K562 (cell line): ENCODE measurements around the gene DESI2. TPM values are rescaled to one million over a fixed set of nuclear protein-coding genes. Genes with fewer than 3 reads are reported as not detected.

Source experiments
- ATAC-seq: fragments of 200-7000 bp; cut with Tn5 transposase; 3 replicates; pipeline ENCODE4 v1.9.1; 2020; ENCODE audit warnings: moderate library complexity
- BruUV-seq: library from RNA; stranded (reverse); fragments of 400-500 nt; replicated peaks from 2 replicates; lab custom pipeline; 2021; lab: Mats Ljungman, UMichigan
- CTCF ChIA-PET: fragments of 300-600 bp; formaldehyde crosslinking; extraction: SDS; loops from one replicate; lab custom pipeline; 2021; ENCODE audit warnings: low intra/inter-chr PET ratio; lab: Yijun Ruan, JAX
- POLR2A ChIA-PET: fragments of 300-600, 350-650 bp; sonication (Branson Sonifier 250); formaldehyde crosslinking; extraction: SDS; loops from one replicate; lab custom pipeline; 2021; ENCODE audit warnings: antibody characterized with exemption, inconsistent platforms; lab: Yijun Ruan, JAX
- DNase-seq, 4 experiments: peaks; one replicate each; pipeline versions ENCODE4 v3.0.0 to v3.0.0-alpha.2; 2011 to 2018; ENCODE audit warnings: low spot score in 3 of 4, mixed read lengths in 3 of 4; ENCODE audit errors: extremely low read depth in 1 of 4
- FAIRE-seq: peaks from 2 replicates; lab custom pipeline; 2011; peaks lifted over from hg19 to GRCh38; lab: Jason Lieb, UNC
- H2AFZ ChIP-seq: 2 replicates; pipeline ENCODE4 v1.6.0; 2011; ENCODE audit warnings: low read depth, low read length, control low read depth, inconsistent platforms
- H3K27ac ChIP-seq: fragments of 200-600 bp; 3 replicates; pipeline ENCODE4 v1.8.0; 2011; ENCODE audit warnings: low read depth, mild to moderate bottlenecking, control low read depth, inconsistent platforms, low read length, moderate library complexity, mixed read lengths; ENCODE audit errors: extremely low read depth
- H3K27me3 ChIP-seq, 2 experiments: fragments of 300-600 bp in 1 of 2; 2 replicates in 1 of 2; 3 replicates in 1 of 2; pipeline versions ENCODE4 v1.6.0 to v1.8.0; 2011; ENCODE audit warnings: inconsistent platforms in 2 of 2, low read length in 2 of 2, mild to moderate bottlenecking in 1 of 2, mixed read lengths in 1 of 2, moderate library complexity in 1 of 2; ENCODE audit not compliant: control insufficient read depth in 2 of 2, insufficient read depth in 2 of 2
- H3K36me3 ChIP-seq: fragments of 300-600 bp; 3 replicates; pipeline ENCODE4 v1.8.0; 2011; ENCODE audit warnings: mild to moderate bottlenecking, low read length, inconsistent platforms; ENCODE audit not compliant: control insufficient read depth, insufficient read depth
- H3K4me1 ChIP-seq, 2 experiments: fragments of 200-600 bp in 1 of 2; replicated peaks in 1 of 2; 2 replicates in 1 of 2; 3 replicates in 1 of 2; pipeline versions ENCODE4 v1.5.1 to v1.8.0; 2011; ENCODE audit warnings: inconsistent platforms in 2 of 2, low read length in 2 of 2, mild to moderate bottlenecking in 1 of 2, mixed read lengths in 1 of 2, moderate library complexity in 1 of 2; ENCODE audit not compliant: control insufficient read depth in 2 of 2, insufficient read depth in 2 of 2
- H3K4me2 ChIP-seq: 2 replicates; pipeline ENCODE4 v1.6.1; 2011; ENCODE audit warnings: low read length, control low read depth, inconsistent platforms, mixed read lengths; ENCODE audit not compliant: insufficient read depth
- H3K4me3 ChIP-seq: fragments of 200-600 bp; sonication (generic), shearing (Covaris generic); 2 replicates; pipeline ENCODE4 v1.5.1; 2016; ENCODE audit warnings: control low read depth, inconsistent platforms
- H3K79me2 ChIP-seq: fragments of 200-600 bp; 3 replicates; pipeline ENCODE4 v1.8.0; 2011; ENCODE audit warnings: low read length, inconsistent platforms; ENCODE audit not compliant: control insufficient read depth, insufficient read depth
- H3K9ac ChIP-seq, 2 experiments: 2 replicates each; pipeline versions ENCODE4 v1.6.0 to v1.6.1; 2011; ENCODE audit warnings: low read depth in 2 of 2, low read length in 2 of 2, control low read depth in 1 of 2, inconsistent platforms in 1 of 2, mild to moderate bottlenecking in 1 of 2, mixed read lengths in 1 of 2; ENCODE audit not compliant: insufficient read depth in 1 of 2
- H3K9me1 ChIP-seq: one replicate; pipeline ENCODE4 v1.6.0; 2011; ENCODE audit warnings: inconsistent platforms, mild to moderate bottlenecking, low read length, moderate library complexity; ENCODE audit not compliant: control insufficient read depth, insufficient read depth
- H3K9me3 ChIP-seq: replicated peaks from 2 replicates; pipeline ENCODE4 v1.5.1; 2011; ENCODE audit warnings: low read depth, low read length, inconsistent platforms; ENCODE audit not compliant: control insufficient read depth, insufficient read depth
- H4K20me1 ChIP-seq: replicated peaks from 2 replicates; pipeline ENCODE4 v1.6.1; 2011; ENCODE audit warnings: low read length, inconsistent platforms, mixed read lengths; ENCODE audit not compliant: control insufficient read depth, insufficient read depth
- ARID2 ChIP-seq: fragments of 450-650 bp; IDR thresholded peaks from 2 replicates; pipeline ENCODE4 v1.6.1; 2017; ENCODE audit warnings: antibody characterized with exemption, mild to moderate bottlenecking
- BACH1 ChIP-seq: fragments of 200-800 bp; sonication (Bioruptor generic); IDR thresholded peaks from 2 replicates; pipeline ENCODE4 v1.6.1; 2016; ENCODE audit warnings: missing genetic modification characterization, missing compliant biosample characterization
- HEY1 ChIP-seq: fragments of 250-450 bp; sonication (Bioruptor Pico); IDR thresholded peaks from 2 replicates; pipeline ENCODE4 v1.5.0; 2020; ENCODE audit warnings: mild to moderate bottlenecking, moderate library complexity, borderline replicate concordance
- PPARD ChIP-seq: fragments of 250-450 bp; sonication (Bioruptor Pico); IDR thresholded peaks from 2 replicates; pipeline ENCODE4 v1.8.0; 2022; ENCODE audit warnings: inconsistent platforms, mild to moderate bottlenecking, moderate library complexity
- SP1 ChIP-seq: sonication (generic); formaldehyde crosslinking; IDR thresholded peaks from 2 replicates; pipeline ENCODE4 v1.8.1; 2022; ENCODE audit warnings: mild to moderate bottlenecking, missing genetic modification reagents
- ZNF224 ChIP-seq: sonication (generic); formaldehyde crosslinking; IDR thresholded peaks from 2 replicates; pipeline ENCODE4 v1.8.0; 2022; ENCODE audit warnings: mild to moderate bottlenecking, missing genetic modification reagents
- ZNF668 ChIP-seq: fragments of 250-450 bp; sonication (Bioruptor Pico); IDR thresholded peaks from 2 replicates; pipeline ENCODE4 v1.8.0; 2022; ENCODE audit warnings: mild to moderate bottlenecking, inconsistent platforms
- WGBS: fragments of 100-300 bp; shearing (Covaris generic); methylation state at CpG from one replicate; pipeline ENCODE4 v1.1.6; 2016; ENCODE audit warnings: low coverage, mixed read lengths; ENCODE audit not compliant: insufficient coverage; ENCODE audit errors: missing lambda C conversion rate; 5-methylcytosine and 5-hydroxymethylcytosine counted together
- in situ Hi-C: fragments of 300-500 bp; cut with MboI; formaldehyde crosslinking; loops from 4 replicates; pipeline ENCODE4 v1.15.0; 2018; ENCODE audit warnings: inconsistent platforms, mixed read lengths
- intact Hi-C: fragments of 100-400 bp; cut with micrococcal nuclease; formaldehyde crosslinking; loops from 2 replicates; pipeline ENCODE4 v1.14.2; 2022
- polyA plus RNA-seq, 8 experiments: library from polyadenylated mRNA; depleted of rRNA in 4 of 8; stranded (reverse) in 5 of 8; unstranded in 3 of 8; fragments of >200 nt; fragmentation: Nextera tagmentation in 2 of 8; fragmentation: Illumina TruSeq in 1 of 8; extraction: Ambion mirVana in 2 of 8; extraction: Trizol in 1 of 8; gene quantifications; 2 replicates each; pipeline versions ENCODE4 v1.2.1 to v1.2.3, GENCODE V29; 2011 to 2014; ENCODE audit warnings: inconsistent platforms in 1 of 8, missing spikeins in 1 of 8
- total RNA-seq, 7 experiments: library from RNA; depleted of rRNA in 6 of 7; stranded (reverse); fragments of >200 nt in 6 of 7; fragmentation: Illumina TruSeq in 2 of 7; extraction: Trizol in 2 of 7; gene quantifications; 2 replicates each; pipeline versions ENCODE4 v1.2.1 to v1.2.3, GENCODE V29; 2011 to 2021; ENCODE audit warnings: low replicate concordance in 1 of 7
- TF ChIP-seq, protein P1 (sequence below): fragments of 450-650 bp; IDR thresholded peaks from 2 replicates; pipeline ENCODE4 v1.6.1; 2016
- TF ChIP-seq, protein P2 (sequence below): sonication (generic); IDR thresholded peaks from 2 replicates; pipeline ENCODE4 v1.6.1; 2016

Gene DESI2
- total and polyA plus RNA-seq, 9 of the 15 experiments (the other 6 are each of a cell fraction or from before 2014, with no cell fraction given) = 17.4 to 59.4 (median 38.4) TPM

DNA sequence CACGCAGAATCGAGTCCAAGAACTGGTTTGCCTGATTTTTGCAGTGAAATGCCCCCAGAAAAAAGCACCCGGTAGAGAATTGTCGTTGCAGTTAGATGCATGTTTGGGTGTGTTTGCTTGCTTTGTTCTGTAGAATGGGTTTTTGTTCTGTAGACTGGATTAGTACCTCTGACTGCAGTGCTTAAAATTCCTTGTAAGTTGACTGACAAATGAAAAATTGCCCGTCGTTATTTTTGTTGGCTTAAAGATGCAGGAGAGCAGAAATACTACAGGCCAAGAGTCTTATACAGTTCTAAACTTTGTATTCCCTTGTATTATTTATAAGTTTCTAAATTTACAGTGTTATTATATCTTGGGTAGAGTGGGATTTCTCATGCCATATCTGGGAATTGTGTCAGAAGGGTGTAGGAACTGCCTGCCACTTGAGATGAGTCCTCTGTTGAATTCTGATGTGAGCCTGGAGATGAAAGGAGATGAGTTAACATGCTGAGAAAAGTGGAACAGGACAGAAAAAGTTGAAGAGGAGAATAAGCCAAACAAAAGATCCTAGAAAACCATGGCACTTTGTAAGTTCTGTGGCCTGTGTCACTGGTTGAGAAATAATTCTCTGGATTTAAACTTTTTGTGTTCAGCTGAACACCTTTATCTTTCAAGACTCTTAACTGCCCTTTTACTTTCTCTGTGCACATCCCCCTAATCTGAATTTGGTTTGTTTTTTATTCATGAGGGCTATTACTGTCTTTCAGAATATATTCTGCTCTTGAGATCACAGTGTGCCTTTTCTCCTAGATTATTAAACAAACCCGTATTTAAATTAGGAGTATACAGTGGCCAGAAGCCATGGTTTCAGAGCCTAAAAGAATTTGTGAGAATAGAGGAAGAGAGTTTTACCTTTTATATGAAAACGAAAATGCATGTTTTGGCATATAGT is 1.4 kb downstream of the DESI2 start:
- TF ChIP-seq, protein P1, sequence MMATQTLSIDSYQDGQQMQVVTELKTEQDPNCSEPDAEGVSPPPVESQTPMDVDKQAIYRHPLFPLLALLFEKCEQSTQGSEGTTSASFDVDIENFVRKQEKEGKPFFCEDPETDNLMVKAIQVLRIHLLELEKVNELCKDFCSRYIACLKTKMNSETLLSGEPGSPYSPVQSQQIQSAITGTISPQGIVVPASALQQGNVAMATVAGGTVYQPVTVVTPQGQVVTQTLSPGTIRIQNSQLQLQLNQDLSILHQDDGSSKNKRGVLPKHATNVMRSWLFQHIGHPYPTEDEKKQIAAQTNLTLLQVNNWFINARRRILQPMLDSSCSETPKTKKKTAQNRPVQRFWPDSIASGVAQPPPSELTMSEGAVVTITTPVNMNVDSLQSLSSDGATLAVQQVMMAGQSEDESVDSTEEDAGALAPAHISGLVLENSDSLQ = no peak
- TF ChIP-seq, protein P2, sequence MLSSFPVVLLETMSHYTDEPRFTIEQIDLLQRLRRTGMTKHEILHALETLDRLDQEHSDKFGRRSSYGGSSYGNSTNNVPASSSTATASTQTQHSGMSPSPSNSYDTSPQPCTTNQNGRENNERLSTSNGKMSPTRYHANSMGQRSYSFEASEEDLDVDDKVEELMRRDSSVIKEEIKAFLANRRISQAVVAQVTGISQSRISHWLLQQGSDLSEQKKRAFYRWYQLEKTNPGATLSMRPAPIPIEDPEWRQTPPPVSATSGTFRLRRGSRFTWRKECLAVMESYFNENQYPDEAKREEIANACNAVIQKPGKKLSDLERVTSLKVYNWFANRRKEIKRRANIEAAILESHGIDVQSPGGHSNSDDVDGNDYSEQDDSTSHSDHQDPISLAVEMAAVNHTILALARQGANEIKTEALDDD = 0 out of 2 replicates have a peak, but pooled peaks have one; percentile 4
- TF ChIP-seq ARID2 (peak; percentile 21; the same call in 1 of the 2 replicates), ZNF224 (CRISPR knock-in tag) (no peak), PPARD (CRISPR knock-in tag) (no peak), HEY1 (CRISPR knock-in tag) (no peak), SP1 (CRISPR knock-in tag) (0 out of 2 replicates have a peak, but pooled peaks have one; percentile 18), ZNF668 (CRISPR knock-in tag) (0 out of 2 replicates have a peak, but pooled peaks have one; percentile 8), BACH1 (tag) (0 out of 2 replicates have a peak, but pooled peaks have one; percentile 44)
- Histone ChIP-seq H4K20me1 (no peaks in the 10 kb centered on the region), H3K36me3 (peaks cover 33% of the 10 kb centered on the region), H3K4me2 (peak overlapping the region; percentile 86), H2AFZ (0 out of 2 replicates have a peak overlapping the region, but pooled peaks have one; percentile 100), H3K9me1 (no peaks in the 10 kb centered on the region), H3K79me2 (peaks cover 62% of the 10 kb centered on the region), H3K27me3 (no peaks in the 10 kb centered on the region), H3K9ac (peak overlapping the region; percentile 95 to 100), H3K4me1 (peaks cover 11 to 25% of the 10 kb centered on the region in 2 experiments; a peak in 4 of 5 replicates), H3K9me3 (no peaks in the 10 kb centered on the region), H3K4me3 (peak overlapping the region; percentile 76), H3K27ac (peak overlapping the region; percentile 77)
- CTCF ChIA-PET = no interaction called here
- TSS peak; percentile 33 for BruUV-seq
- FAIRE-seq = peak; percentile 46
- WGBS = 1% methylated on average over 8 of the region's 8 CpGs
- no peak for ATAC-seq
- POLR2A ChIA-PET = interaction anchor here (0.7 to 1.0 kb wide), 3 partner anchors 34 to 486 kb away, joined by 3 read pairs; no protein-coding TSS in a partner anchor
- in situ Hi-C loops (no loop called here), intact Hi-C loops (loop anchor here (5.0 kb wide), 3 partner anchors 143 to 388 kb away; no protein-coding TSS in a partner anchor)
- peak in 1 of 4 experiments; percentile 32 for DNase-seq
